HepG2 (cell line): ENCODE results near the gene PLIN4. TPM values are rescaled to one million over a fixed set of nuclear protein-coding genes. Genes with fewer than 3 reads are reported as not detected.

Experiments
- CHD4 ChIP-seq: fragments of 200-600 bp; sonication (generic); IDR thresholded peaks from 2 replicates; pipeline ENCODE4 v1.7.0; 2017; ENCODE audit warnings: mild to moderate bottlenecking, low read length, borderline replicate concordance
- EED ChIP-seq: sonication (generic); formaldehyde crosslinking; IDR thresholded peaks from 2 replicates; pipeline ENCODE4 v1.5.0; 2020; ENCODE audit warnings: mild to moderate bottlenecking, missing genetic modification reagents
- ERF ChIP-seq: IDR thresholded peaks from 2 replicates; pipeline ENCODE4 v1.6.1; 2018; ENCODE audit warnings: missing biosample characterization, missing genetic modification reagents
- JUND ChIP-seq: sonication (generic); formaldehyde crosslinking; IDR thresholded peaks from 2 replicates; pipeline ENCODE4 v1.8.0; 2022; ENCODE audit warnings: mild to moderate bottlenecking, missing genetic modification reagents
- NFKB2 ChIP-seq: sonication (generic); formaldehyde crosslinking; IDR thresholded peaks from 2 replicates; pipeline ENCODE4 v1.4.0; 2020; ENCODE audit warnings: missing genetic modification reagents, borderline replicate concordance
- NFKBIZ ChIP-seq: IDR thresholded peaks from 2 replicates; pipeline ENCODE4 v1.6.1; 2018; ENCODE audit warnings: missing genetic modification reagents, missing compliant biosample characterization
- NR2C2 ChIP-seq: sonication (generic); formaldehyde crosslinking; IDR thresholded peaks from 2 replicates; pipeline ENCODE4 v1.4.0; 2020; ENCODE audit warnings: missing genetic modification reagents, mild to moderate bottlenecking, moderate library complexity, borderline replicate concordance
- SCMH1 ChIP-seq: sonication (generic); formaldehyde crosslinking; IDR thresholded peaks from 2 replicates; pipeline ENCODE4 v1.9.0; 2021; ENCODE audit warnings: missing genetic modification reagents, mild to moderate bottlenecking, borderline replicate concordance
- ZC3H13 ChIP-seq: sonication (generic); formaldehyde crosslinking; IDR thresholded peaks from 2 replicates; pipeline ENCODE4 v1.8.1; 2023; ENCODE audit warnings: mild to moderate bottlenecking, missing genetic modification reagents, moderate library complexity
- ZNF24 ChIP-seq: fragments of 450-650 bp; IDR thresholded peaks from 2 replicates; pipeline ENCODE4 v1.6.1; 2017; ENCODE audit warnings: antibody characterized with exemption, mild to moderate bottlenecking
- ZNF607 ChIP-seq: sonication (generic); formaldehyde crosslinking; IDR thresholded peaks from 2 replicates; pipeline ENCODE4 v1.5.1; 2020; ENCODE audit warnings: missing genetic modification reagents, mild to moderate bottlenecking, borderline replicate concordance
- ZNF672 ChIP-seq: sonication (generic); formaldehyde crosslinking; IDR thresholded peaks from 2 replicates; pipeline ENCODE4 v1.8.1; 2022; ENCODE audit warnings: missing genetic modification reagents
- ZNF7 ChIP-seq: IDR thresholded peaks from 2 replicates; pipeline ENCODE4 v1.6.1; 2016; ENCODE audit warnings: missing biosample characterization, missing genetic modification reagents
- ZNF713 ChIP-seq: sonication (generic); formaldehyde crosslinking; IDR thresholded peaks from 2 replicates; pipeline ENCODE4 v1.4.0; 2020; ENCODE audit warnings: mild to moderate bottlenecking, missing genetic modification reagents
- ZNF746 ChIP-seq: sonication (generic); formaldehyde crosslinking; IDR thresholded peaks from 2 replicates; pipeline ENCODE4 v1.8.0; 2022; ENCODE audit warnings: mild to moderate bottlenecking, missing genetic modification reagents
- ZNF749 ChIP-seq: sonication (generic); formaldehyde crosslinking; IDR thresholded peaks from 2 replicates; pipeline ENCODE4 v1.8.0; 2022; ENCODE audit warnings: mild to moderate bottlenecking, missing genetic modification reagents, moderate library complexity, borderline replicate concordance
- ZNF776 ChIP-seq: sonication (generic); formaldehyde crosslinking; IDR thresholded peaks from 2 replicates; pipeline ENCODE4 v1.4.0; 2020; ENCODE audit warnings: mild to moderate bottlenecking, missing genetic modification reagents
- polyA plus RNA-seq, 8 experiments: library from polyadenylated mRNA; depleted of rRNA in 3 of 8; stranded (reverse) in 7 of 8; unstranded in 1 of 8; fragments of >200 nt; fragmentation: Illumina TruSeq in 4 of 8; extraction: Trizol in 4 of 8; gene quantifications; 2 replicates each; pipeline versions ENCODE4 v1.2.1 to v1.2.3, GENCODE V29; 2011 to 2016; ENCODE audit warnings: low read depth in 4 of 8, missing spikeins in 1 of 8, mixed read lengths in 1 of 8; ENCODE audit not compliant: insufficient read depth in 1 of 8
- total RNA-seq, 5 experiments: library from RNA; depleted of rRNA; stranded (reverse); fragments of >200 nt; fragmentation: Illumina TruSeq; extraction: Trizol; gene quantifications; 2 replicates each; pipeline ENCODE4 v1.2.3, GENCODE V29; 2016; ENCODE audit warnings: low read depth in 1 of 5
- TF ChIP-seq, protein P1 (sequence below): sonication (generic); formaldehyde crosslinking; IDR thresholded peaks from 2 replicates; pipeline ENCODE4 v1.4.0; 2020; ENCODE audit warnings: missing genetic modification reagents, borderline replicate concordance
- TF ChIP-seq, protein P2 (sequence below): sonication (generic); formaldehyde crosslinking; IDR thresholded peaks from 2 replicates; pipeline ENCODE4 v1.5.0; 2020; ENCODE audit warnings: missing genetic modification reagents
- TF ChIP-seq, protein P3 (sequence below): sonication (generic); formaldehyde crosslinking; IDR thresholded peaks from 2 replicates; pipeline ENCODE4 v1.8.1; 2023; ENCODE audit warnings: mild to moderate bottlenecking, missing genetic modification reagents
- TF ChIP-seq, protein P4 (sequence below): sonication (generic); formaldehyde crosslinking; IDR thresholded peaks from 2 replicates; pipeline ENCODE4 v1.5.0; 2020; ENCODE audit warnings: missing genetic modification reagents
- TF ChIP-seq, protein P5 (sequence below): sonication (generic); formaldehyde crosslinking; IDR thresholded peaks from 2 replicates; pipeline ENCODE4 v1.5.1; 2020; ENCODE audit warnings: mild to moderate bottlenecking, missing genetic modification reagents, moderate library complexity
- TF ChIP-seq, protein P6 (sequence below): sonication (generic); formaldehyde crosslinking; IDR thresholded peaks from 2 replicates; pipeline ENCODE4 v1.4.0; 2020; ENCODE audit warnings: missing genetic modification reagents

The PLIN4 gene
- total and polyA plus RNA-seq, 2 of the 13 experiments (the other 11 are each of a cell fraction or from before 2014, with no cell fraction given), result 1.1 to 1.3 TPM

DNA sequence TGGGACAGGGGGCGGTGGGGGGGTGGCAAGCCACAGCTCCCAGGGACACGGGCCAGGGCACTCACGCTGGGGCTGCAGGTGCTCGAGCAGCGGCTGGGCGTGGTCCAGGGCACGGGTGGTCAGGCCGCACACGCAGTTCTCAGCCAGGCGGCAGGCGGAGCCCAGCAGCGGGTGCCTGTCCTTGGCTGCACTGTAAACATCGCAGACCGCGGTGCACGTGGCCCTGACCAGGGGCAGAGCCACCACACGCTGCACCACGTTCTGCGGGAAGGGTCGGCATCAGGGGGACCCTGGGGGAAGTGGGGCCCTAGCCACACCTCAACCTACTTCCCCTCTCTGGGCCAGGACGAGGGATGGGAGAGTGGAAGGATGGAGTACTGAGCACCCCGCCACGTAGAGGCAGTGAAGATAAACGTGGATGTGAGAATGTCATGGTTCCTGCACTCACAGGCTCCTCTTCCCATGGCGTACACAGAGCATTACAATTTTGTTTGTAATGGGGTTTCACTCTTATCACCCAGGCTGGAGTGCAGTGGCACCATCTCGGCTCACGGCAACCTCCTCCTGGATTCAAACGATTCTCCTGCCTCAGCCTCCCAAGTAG, 13.4 kb upstream of the PLIN4 start (continued):
- TF ChIP-seq, protein P1, sequence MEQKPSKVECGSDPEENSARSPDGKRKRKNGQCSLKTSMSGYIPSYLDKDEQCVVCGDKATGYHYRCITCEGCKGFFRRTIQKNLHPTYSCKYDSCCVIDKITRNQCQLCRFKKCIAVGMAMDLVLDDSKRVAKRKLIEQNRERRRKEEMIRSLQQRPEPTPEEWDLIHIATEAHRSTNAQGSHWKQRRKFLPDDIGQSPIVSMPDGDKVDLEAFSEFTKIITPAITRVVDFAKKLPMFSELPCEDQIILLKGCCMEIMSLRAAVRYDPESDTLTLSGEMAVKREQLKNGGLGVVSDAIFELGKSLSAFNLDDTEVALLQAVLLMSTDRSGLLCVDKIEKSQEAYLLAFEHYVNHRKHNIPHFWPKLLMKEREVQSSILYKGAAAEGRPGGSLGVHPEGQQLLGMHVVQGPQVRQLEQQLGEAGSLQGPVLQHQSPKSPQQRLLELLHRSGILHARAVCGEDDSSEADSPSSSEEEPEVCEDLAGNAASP (CRISPR knock-in tag), result peak; percentile 85
- peak; percentile 75; the same call in 1 of the 2 replicates for TF ChIP-seq ZC3H13 (CRISPR knock-in tag)
- TF ChIP-seq CHD4, result no peak
- peak; percentile 57; the same call in 1 of the 2 replicates for TF ChIP-seq ZNF776 (CRISPR knock-in tag)
- TF ChIP-seq, protein P2, sequence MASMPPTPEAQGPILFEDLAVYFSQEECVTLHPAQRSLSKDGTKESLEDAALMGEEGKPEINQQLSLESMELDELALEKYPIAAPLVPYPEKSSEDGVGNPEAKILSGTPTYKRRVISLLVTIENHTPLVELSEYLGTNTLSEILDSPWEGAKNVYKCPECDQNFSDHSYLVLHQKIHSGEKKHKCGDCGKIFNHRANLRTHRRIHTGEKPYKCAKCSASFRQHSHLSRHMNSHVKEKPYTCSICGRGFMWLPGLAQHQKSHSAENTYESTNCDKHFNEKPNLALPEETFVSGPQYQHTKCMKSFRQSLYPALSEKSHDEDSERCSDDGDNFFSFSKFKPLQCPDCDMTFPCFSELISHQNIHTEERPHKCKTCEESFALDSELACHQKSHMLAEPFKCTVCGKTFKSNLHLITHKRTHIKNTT, result no peak
- TF ChIP-seq ZNF713 (CRISPR knock-in tag), result no peak
- no peak for TF ChIP-seq SCMH1 (CRISPR knock-in tag)
- no peak for TF ChIP-seq EED (CRISPR knock-in tag)
- no peak for TF ChIP-seq ZNF749 (CRISPR knock-in tag)
- TF ChIP-seq ZNF7 (CRISPR knock-in tag), result no peak
- TF ChIP-seq, protein P3, sequence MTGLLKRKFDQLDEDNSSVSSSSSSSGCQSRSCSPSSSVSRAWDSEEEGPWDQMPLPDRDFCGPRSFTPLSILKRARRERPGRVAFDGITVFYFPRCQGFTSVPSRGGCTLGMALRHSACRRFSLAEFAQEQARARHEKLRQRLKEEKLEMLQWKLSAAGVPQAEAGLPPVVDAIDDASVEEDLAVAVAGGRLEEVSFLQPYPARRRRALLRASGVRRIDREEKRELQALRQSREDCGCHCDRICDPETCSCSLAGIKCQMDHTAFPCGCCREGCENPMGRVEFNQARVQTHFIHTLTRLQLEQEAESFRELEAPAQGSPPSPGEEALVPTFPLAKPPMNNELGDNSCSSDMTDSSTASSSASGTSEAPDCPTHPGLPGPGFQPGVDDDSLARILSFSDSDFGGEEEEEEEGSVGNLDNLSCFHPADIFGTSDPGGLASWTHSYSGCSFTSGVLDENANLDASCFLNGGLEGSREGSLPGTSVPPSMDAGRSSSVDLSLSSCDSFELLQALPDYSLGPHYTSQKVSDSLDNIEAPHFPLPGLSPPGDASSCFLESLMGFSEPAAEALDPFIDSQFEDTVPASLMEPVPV (CRISPR knock-in tag), result peak; percentile 56; the same call in 1 of the 2 replicates
- TF ChIP-seq NFKBIZ (CRISPR knock-in tag), result no peak
- no peak for TF ChIP-seq ZNF24
- 0 out of 2 replicates have a peak, but pooled peaks have one; percentile 20 for TF ChIP-seq NR2C2
- TF ChIP-seq ERF, result peak; percentile 83
- peak; percentile 53; the same call in 1 of the 2 replicates for TF ChIP-seq ZNF746 (CRISPR knock-in tag)
- peak; percentile 90; the same call in 1 of the 2 replicates for TF ChIP-seq NFKB2 (CRISPR knock-in tag)
- TF ChIP-seq, protein P4, sequence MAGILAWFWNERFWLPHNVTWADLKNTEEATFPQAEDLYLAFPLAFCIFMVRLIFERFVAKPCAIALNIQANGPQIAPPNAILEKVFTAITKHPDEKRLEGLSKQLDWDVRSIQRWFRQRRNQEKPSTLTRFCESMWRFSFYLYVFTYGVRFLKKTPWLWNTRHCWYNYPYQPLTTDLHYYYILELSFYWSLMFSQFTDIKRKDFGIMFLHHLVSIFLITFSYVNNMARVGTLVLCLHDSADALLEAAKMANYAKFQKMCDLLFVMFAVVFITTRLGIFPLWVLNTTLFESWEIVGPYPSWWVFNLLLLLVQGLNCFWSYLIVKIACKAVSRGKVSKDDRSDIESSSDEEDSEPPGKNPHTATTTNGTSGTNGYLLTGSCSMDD (CRISPR knock-in tag), result no peak
- no peak for TF ChIP-seq ZNF672 (CRISPR knock-in tag)
- TF ChIP-seq, protein P5, sequence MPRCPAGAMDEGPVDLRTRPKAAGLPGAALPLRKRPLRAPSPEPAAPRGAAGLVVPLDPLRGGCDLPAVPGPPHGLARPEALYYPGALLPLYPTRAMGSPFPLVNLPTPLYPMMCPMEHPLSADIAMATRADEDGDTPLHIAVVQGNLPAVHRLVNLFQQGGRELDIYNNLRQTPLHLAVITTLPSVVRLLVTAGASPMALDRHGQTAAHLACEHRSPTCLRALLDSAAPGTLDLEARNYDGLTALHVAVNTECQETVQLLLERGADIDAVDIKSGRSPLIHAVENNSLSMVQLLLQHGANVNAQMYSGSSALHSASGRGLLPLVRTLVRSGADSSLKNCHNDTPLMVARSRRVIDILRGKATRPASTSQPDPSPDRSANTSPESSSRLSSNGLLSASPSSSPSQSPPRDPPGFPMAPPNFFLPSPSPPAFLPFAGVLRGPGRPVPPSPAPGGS (CRISPR knock-in tag), result peak; percentile 68; the same call in 1 of the 2 replicates
- TF ChIP-seq, protein P6, sequence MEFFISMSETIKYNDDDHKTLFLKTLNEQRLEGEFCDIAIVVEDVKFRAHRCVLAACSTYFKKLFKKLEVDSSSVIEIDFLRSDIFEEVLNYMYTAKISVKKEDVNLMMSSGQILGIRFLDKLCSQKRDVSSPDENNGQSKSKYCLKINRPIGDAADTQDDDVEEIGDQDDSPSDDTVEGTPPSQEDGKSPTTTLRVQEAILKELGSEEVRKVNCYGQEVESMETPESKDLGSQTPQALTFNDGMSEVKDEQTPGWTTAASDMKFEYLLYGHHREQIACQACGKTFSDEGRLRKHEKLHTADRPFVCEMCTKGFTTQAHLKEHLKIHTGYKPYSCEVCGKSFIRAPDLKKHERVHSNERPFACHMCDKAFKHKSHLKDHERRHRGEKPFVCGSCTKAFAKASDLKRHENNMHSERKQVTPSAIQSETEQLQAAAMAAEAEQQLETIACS (CRISPR knock-in tag), result no peak
- TF ChIP-seq ZNF607, result peak; percentile 78
- TF ChIP-seq JUND (CRISPR knock-in tag), result no peak
